Measurements from ENCODE around the gene UBE3B.
"Not testable (repeated sequence)": the region's sequence is repeated elsewhere in the genome, so short reads cannot be mapped to it uniquely, and the experiment has no call there.

UBE3B gene

GRCh38 chr12:109477185-109477962 is at the start of gene UBE3B, which contains the start of gene KCTD10:
TSS of gene UBE3B (plus strand) at chr12:109477634. CDS start at chr12:109483552, 5,918 bp downstream.
TSS of gene KCTD10 (minus strand) at chr12:109477300. CDS start at chr12:109477262, 38 bp downstream.
- DNase-seq = peak; percentile 86 to 89

DNA sequence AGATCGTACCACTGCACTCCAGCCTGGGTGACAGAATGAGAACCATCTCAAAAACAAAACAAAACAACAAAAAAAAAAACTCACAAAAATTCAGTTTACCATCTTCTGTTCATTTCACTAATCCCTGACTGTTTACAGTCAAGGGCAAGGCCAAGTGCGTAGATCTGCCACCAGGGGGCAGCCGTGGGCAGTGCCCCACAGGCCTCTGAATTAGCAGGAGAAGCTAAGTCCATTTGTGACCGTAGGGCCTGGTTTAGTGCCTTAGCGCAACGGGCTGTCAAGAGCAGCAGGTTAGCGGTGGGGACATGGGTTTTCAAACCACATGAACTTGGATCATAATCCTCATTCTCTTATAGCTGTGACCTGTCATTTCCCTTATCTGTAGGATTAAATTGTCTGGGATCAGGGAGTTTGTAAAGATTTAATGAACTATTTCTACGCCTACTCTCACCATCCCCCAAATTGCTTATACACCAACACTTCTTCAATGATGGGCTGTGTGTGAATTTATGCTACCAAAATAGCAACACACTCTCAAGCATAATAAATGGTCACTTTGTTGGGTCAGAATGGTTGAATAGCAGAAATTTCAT is 49.3 kb upstream of the UBE3B start:
- peak; percentile 75 to 81 for DNase-seq

GRCh38 chr12:109428804-109429203 is 48.6 kb upstream of the UBE3B start:
- DNase-seq = not testable (repeated sequence)

- no peak for DNase-seq
Observed at GRCh38 chr12:109430244-109430643, 47.2 kb upstream of the UBE3B start.

DNA sequence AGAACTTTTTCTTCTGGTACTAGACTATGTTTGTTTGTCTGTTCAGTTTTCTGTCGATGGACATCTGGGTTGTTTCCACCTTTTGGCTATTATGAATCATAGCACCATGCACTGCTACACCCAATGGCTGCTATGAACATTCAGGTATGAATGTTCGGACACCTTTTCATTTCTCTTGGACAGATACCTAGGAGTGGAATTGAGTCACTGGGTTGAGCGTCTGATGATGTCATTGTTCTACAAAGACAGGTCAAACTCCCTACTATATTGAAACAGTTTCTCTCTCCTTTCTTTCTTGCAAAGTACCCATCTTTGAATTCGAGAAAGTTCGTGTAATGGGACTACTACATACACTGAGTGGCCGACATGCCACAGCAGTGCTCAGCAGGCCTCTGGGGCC is 45.0 kb upstream of the UBE3B start:
- no peak for DNase-seq

GRCh38 chr12:109432842-109433304 is 44.6 kb upstream of the UBE3B start:
- peak; percentile 86 to 88 for DNase-seq

- DNase-seq = no peak
Observed at GRCh38 chr12:109433618-109434017, 43.8 kb upstream of the UBE3B start.

GRCh38 chr12:109434582-109434981 is 42.9 kb upstream of the UBE3B start:
- DNase-seq = no peak

- DNase-seq = no peak
Observed at GRCh38 chr12:109435428-109436187, 41.8 kb upstream of the UBE3B start.

- DNase-seq = no peak
Observed at GRCh38 chr12:109436188-109436560, 41.3 kb upstream of the UBE3B start.

GRCh38 chr12:109439181-109439580 is 38.3 kb upstream of the UBE3B start:
- DNase-seq = no peak

- DNase-seq = not testable (repeated sequence)
Observed at GRCh38 chr12:109439951-109440350, 37.5 kb upstream of the UBE3B start.

GRCh38 chr12:109440851-109441490 is 36.5 kb upstream of the UBE3B start:
- no peak for DNase-seq

GRCh38 chr12:109443794-109444193 is 33.6 kb upstream of the UBE3B start:
- no peak for DNase-seq

GRCh38 chr12:109444259-109444658 is 33.2 kb upstream of the UBE3B start:
- DNase-seq = no peak

GRCh38 chr12:109445191-109445609 is 32.2 kb upstream of the UBE3B start:
- no peak for DNase-seq

DNA sequence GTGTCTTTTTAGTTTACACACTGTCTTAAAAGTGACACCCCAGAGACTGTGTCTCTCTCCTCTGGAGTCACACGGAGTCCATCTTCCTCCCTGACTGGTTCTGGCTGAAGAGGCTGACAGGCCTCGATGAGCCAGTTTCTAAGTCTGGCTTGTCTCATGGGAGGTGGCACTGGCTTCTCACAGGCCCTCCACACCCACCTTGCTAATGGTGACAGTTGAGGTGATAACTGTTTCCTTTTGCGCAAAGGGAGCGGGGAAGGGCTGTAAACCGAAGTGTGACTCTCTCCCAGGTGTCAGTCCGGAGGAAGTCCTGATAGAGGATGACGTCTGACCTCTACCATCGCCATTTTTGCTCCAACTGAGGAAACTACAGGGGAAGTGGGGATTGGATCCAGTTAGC is 30.6 kb upstream of the UBE3B start:
- no peak for DNase-seq

DNA sequence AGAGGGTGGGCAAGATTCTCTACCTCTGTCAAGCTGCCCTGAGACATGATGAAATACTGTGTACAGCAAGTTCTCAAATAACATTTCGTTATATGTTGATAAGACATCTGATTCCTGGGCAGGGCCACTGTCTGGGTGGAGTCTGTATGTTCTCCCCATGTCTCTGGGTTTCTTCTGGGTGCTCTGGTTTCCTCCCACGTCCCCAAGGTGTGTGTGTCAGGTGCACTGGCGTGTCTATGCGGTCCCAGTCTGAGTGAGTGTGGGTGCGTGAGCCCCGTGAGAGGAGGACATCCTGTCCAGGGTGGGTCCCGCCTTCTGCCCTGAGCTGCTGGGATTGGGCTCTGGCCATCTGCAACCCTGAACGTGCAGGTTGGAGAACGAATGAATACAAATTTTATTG is 30.0 kb upstream of the UBE3B start:
- DNase-seq = no peak

- no peak for DNase-seq
Observed at GRCh38 chr12:109448272-109448671, 29.2 kb upstream of the UBE3B start.

DNA sequence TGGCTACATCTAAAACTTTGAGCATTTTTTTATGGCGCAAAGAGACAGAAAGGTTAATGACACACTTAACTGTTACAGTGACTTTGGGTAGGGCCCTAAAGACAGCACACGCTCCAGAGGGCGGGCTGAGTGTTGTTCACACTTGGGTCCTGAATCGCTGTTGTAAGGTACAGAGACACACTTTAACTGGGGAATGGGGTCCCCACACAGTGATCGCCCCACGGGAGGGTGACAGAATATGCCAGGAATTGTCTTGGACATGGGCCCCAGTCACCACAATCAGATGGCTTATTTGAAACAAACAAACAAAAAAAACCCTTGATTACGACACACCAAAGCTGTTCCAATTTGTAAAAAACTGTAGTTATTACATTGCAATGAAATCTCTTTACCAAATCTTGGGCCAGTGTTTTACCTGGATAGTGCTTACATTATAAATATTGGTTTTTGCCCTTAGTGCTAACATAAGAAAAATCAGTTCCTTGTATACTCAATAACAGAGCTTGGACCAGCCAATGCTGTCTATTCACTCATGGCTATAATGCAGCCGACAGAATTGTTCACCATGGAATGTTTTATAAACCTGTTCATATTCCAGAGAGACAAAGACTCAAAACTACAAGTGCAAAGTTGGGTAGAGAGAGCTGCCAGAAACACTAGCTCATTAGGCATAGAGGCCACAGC is 28.6 kb upstream of the UBE3B start:
- no peak for DNase-seq

DNA sequence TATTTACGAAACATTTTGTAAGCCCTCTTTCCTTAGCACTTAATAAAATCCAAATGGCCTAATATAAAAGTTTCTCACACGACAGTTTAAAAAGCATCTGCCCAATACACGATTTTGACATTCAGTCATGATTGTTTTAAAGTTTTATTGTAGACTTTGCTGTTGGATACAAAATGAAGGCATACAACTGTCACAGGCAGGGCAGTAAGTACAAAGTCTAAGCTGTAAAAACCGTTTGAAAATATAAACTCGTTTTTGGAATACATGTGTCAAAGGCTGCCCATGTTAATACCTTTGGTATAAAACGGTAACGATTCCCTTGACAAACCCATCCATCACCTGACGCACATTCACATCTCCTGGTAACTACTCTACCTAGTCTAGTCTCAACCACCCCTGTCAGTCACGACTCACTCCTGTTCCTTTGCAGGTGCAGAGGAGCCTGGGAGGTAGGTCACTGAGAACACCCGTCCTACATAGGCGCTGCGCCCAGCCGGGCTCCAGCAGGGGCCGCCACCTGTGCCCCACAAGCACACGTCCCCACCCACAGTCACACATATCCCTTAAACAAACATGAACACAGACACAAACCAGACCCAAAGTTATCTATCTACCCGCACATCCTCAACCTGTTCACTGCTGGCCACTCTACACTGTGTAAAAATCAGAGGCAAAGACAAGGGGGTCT is 27.4 kb upstream of the UBE3B start:
- DNase-seq = no peak

- DNase-seq = no peak
Observed at GRCh38 chr12:109450980-109451379, 26.5 kb upstream of the UBE3B start.
